Measurements from ENCODE around the gene CFAP97D1.

GRCh38 chr17:43816336-43817320 lies 36.4 kb downstream of the CFAP97D1 start:
- no peak for TF ChIP-seq CTCF (conservative IDR thresholded peaks at IDR 0.05; ENCODE audit: low read length)
- TF ChIP-seq EZH2phosphoT487 (IDR thresholded peaks at IDR 0.05; ENCODE audit: borderline replicate concordance, low read depth, low read length): no peak
